GM18951 (cell line): ENCODE measurements around the gene PTPN14.

Experiments used
- POLR2A ChIP-seq: IDR thresholded peaks from 4 replicates; pipeline ENCODE4 v1.6.1; 2011; ENCODE audit warnings: mild to moderate bottlenecking; ENCODE audit not compliant: insufficient read length, insufficient read depth; ENCODE audit errors: extremely low read depth
- in situ Hi-C: fragments of 300-500 bp; cut with MboI; formaldehyde crosslinking; loops from one replicate; pipeline ENCODE4 v1.12.0; 2022; ENCODE audit warnings: low sequenced_read_pairs, mixed read lengths, inconsistent platforms; ENCODE audit not compliant: unreplicated experiment

Gene PTPN14

GRCh38 chr1:214464445-214465287 lies 86.7 kb downstream of the PTPN14 start:
- no peak for TF ChIP-seq POLR2A
- in situ Hi-C loops, result no loop called here

GRCh38 chr1:214463596-214463995 lies 87.8 kb downstream of the PTPN14 start:
- in situ Hi-C loops, result no loop called here
- TF ChIP-seq POLR2A, result no peak

GRCh38 chr1:214462882-214463281 lies 88.5 kb downstream of the PTPN14 start:
- in situ Hi-C loops, result no loop called here
- no peak for TF ChIP-seq POLR2A

GRCh38 chr1:214461305-214461704 lies 90.1 kb downstream of the PTPN14 start:
- in situ Hi-C loops, result no loop called here
- no peak for TF ChIP-seq POLR2A

GRCh38 chr1:214460304-214460916 lies 91.0 kb downstream of the PTPN14 start:
- in situ Hi-C loops, result no loop called here
- TF ChIP-seq POLR2A, result no peak

GRCh38 chr1:214459895-214460294 lies 91.5 kb downstream of the PTPN14 start:
- in situ Hi-C loops, result no loop called here
- TF ChIP-seq POLR2A, result no peak

GRCh38 chr1:214458541-214458940 lies 92.9 kb downstream of the PTPN14 start:
- TF ChIP-seq POLR2A, result no peak
- in situ Hi-C loops, result no loop called here

GRCh38 chr1:214455971-214456867 lies 95.2 kb downstream of the PTPN14 start:
- TF ChIP-seq POLR2A, result no peak
- in situ Hi-C loops, result no loop called here

- in situ Hi-C loops, result no loop called here
- TF ChIP-seq POLR2A, result no peak
These were observed 95.9 kb downstream of the PTPN14 start for GRCh38 chr1:214455479-214455878.

- TF ChIP-seq POLR2A, result no peak
- in situ Hi-C loops, result no loop called here
These were observed 96.6 kb downstream of the PTPN14 start for GRCh38 chr1:214454569-214455396.

GRCh38 chr1:214453109-214453722 lies 98.2 kb downstream of the PTPN14 start:
- in situ Hi-C loops, result no loop called here
- TF ChIP-seq POLR2A, result no peak

GRCh38 chr1:214452152-214452784 lies 99.1 kb downstream of the PTPN14 start:
- no peak for TF ChIP-seq POLR2A
- in situ Hi-C loops, result no loop called here
